Activated T-cell treated with anti-CD3 and anti-CD28 coated beads, Interleukin-2, amount 50 U/mL, for 4 hours (primary cell): Measurements from ENCODE around the gene C9orf57. TPM values are rescaled to one million over a fixed set of nuclear protein-coding genes. Genes with fewer than 3 reads are reported as not detected.
A peak's percentile ranks its signal among the peaks of the same experiment; 100 is the strongest.
"Not testable (repeated sequence)": the region's sequence is repeated elsewhere in the genome, so short reads cannot be mapped to it uniquely, and the experiment has no call there.

Source experiments
- ATAC-seq, 2 donors: fragments of 200-7000 bp; cut with Tn5 transposase; one replicate each; pipeline ENCODE4 v1.10.0; 2021
- DNase-seq: peaks from one replicate; pipeline ENCODE4 v3.0.0-alpha.2; 2020
- H3K27me3 Mint-ChIP-seq: one replicate; pipeline ENCODE4 v1.8.0; 2021; ENCODE audit warnings: low read depth, mixed read lengths
- H3K36me3 Mint-ChIP-seq: one replicate; pipeline ENCODE4 v1.8.0; 2022; ENCODE audit warnings: mixed read lengths; ENCODE audit not compliant: insufficient read depth
- H3K4me1 Mint-ChIP-seq: one replicate; pipeline ENCODE4 v1.8.0; 2021; ENCODE audit warnings: low read depth, mixed read lengths
- H3K4me3 Mint-ChIP-seq: one replicate; pipeline ENCODE4 v1.8.0; 2021; ENCODE audit warnings: mild to moderate bottlenecking, moderate library complexity, mixed read lengths
- H3K9me3 Mint-ChIP-seq: one replicate; pipeline ENCODE4 v1.8.0; 2021; ENCODE audit warnings: mixed read lengths
- total RNA-seq, 3 donors: library from RNA; stranded (reverse); gene quantifications; one replicate each; pipeline ENCODE4 v1.2.1, GENCODE V29; 2021

The C9orf57 gene
- total RNA-seq, 3 donors from 2014 or later = not detected

- H3K36me3 Mint-ChIP-seq = no peaks in the 10 kb centered on the region
- ATAC-seq = no peak
- H3K4me1 Mint-ChIP-seq = peaks cover 5% of the 10 kb centered on the region
- H3K9me3 Mint-ChIP-seq = no peaks in the 10 kb centered on the region
- H3K27me3 Mint-ChIP-seq = peaks cover 8% of the 10 kb centered on the region
- H3K4me3 Mint-ChIP-seq = no peak overlapping the region
- no peak for DNase-seq
These were observed 19.0 kb downstream of the C9orf57 start for GRCh38 chr9:72041369-72041768.

GRCh38 chr9:72039532-72039931, 20.9 kb downstream of the C9orf57 start:
- H3K4me1 Mint-ChIP-seq = peaks cover 5% of the 10 kb centered on the region
- H3K9me3 Mint-ChIP-seq = no peaks in the 10 kb centered on the region
- H3K27me3 Mint-ChIP-seq = peaks cover 8% of the 10 kb centered on the region
- ATAC-seq = peak; percentile 20 to 52
- no peaks in the 10 kb centered on the region for H3K36me3 Mint-ChIP-seq
- DNase-seq = no peak
- H3K4me3 Mint-ChIP-seq = no peak overlapping the region

GRCh38 chr9:72038890-72039410, 21.5 kb downstream of the C9orf57 start:
- Mint-ChIP-seq H3K9me3 (no peaks in the 10 kb centered on the region), H3K4me3 (no peak overlapping the region), H3K27me3 (peaks cover 8% of the 10 kb centered on the region), H3K36me3 (no peaks in the 10 kb centered on the region), H3K4me1 (peaks cover 5% of the 10 kb centered on the region)
- ATAC-seq (peak; percentile 73 to 80), DNase-seq (peak; percentile 51)

- ATAC-seq (no peak), DNase-seq (no peak)
- H3K36me3 Mint-ChIP-seq = no peaks in the 10 kb centered on the region
- no peaks in the 10 kb centered on the region for H3K9me3 Mint-ChIP-seq
- H3K27me3 Mint-ChIP-seq = peaks cover 8% of the 10 kb centered on the region
- H3K4me3 Mint-ChIP-seq = no peak overlapping the region
- peaks cover 5% of the 10 kb centered on the region for H3K4me1 Mint-ChIP-seq
These were observed 22.0 kb downstream of the C9orf57 start for GRCh38 chr9:72038408-72038807.

GRCh38 chr9:72037571-72037970, 22.8 kb downstream of the C9orf57 start:
- Mint-ChIP-seq H3K9me3 (no peaks in the 10 kb centered on the region), H3K27me3 (peaks cover 8% of the 10 kb centered on the region), H3K4me1 (peaks cover 5% of the 10 kb centered on the region), H3K4me3 (no peak overlapping the region), H3K36me3 (no peaks in the 10 kb centered on the region)
- DNase-seq = no peak
- no peak for ATAC-seq

GRCh38 chr9:72030767-72031166, 29.6 kb downstream of the C9orf57 start:
- H3K4me1 Mint-ChIP-seq = no peaks in the 10 kb centered on the region
- ATAC-seq = no peak
- DNase-seq = no peak
- H3K36me3 Mint-ChIP-seq = no peaks in the 10 kb centered on the region
- H3K9me3 Mint-ChIP-seq = no peaks in the 10 kb centered on the region
- no peaks in the 10 kb centered on the region for H3K27me3 Mint-ChIP-seq
- no peak overlapping the region for H3K4me3 Mint-ChIP-seq

GRCh38 chr9:72029986-72030385, 30.4 kb downstream of the C9orf57 start:
- H3K4me3 Mint-ChIP-seq = no peak overlapping the region
- no peaks in the 10 kb centered on the region for H3K36me3 Mint-ChIP-seq
- H3K9me3 Mint-ChIP-seq = no peaks in the 10 kb centered on the region
- no peaks in the 10 kb centered on the region for H3K4me1 Mint-ChIP-seq
- DNase-seq = no peak
- H3K27me3 Mint-ChIP-seq = no peaks in the 10 kb centered on the region
- no peak for ATAC-seq

- DNase-seq (no peak), ATAC-seq (no peak)
- H3K4me3 Mint-ChIP-seq = no peak overlapping the region
- H3K9me3 Mint-ChIP-seq = no peaks in the 10 kb centered on the region
- no peaks in the 10 kb centered on the region for H3K4me1 Mint-ChIP-seq
- H3K36me3 Mint-ChIP-seq = no peaks in the 10 kb centered on the region
- H3K27me3 Mint-ChIP-seq = no peaks in the 10 kb centered on the region
These were observed 34.5 kb downstream of the C9orf57 start for GRCh38 chr9:72025906-72026305.

GRCh38 chr9:72023596-72023995, 36.8 kb downstream of the C9orf57 start:
- H3K4me3 Mint-ChIP-seq = no peak overlapping the region
- H3K9me3 Mint-ChIP-seq = no peaks in the 10 kb centered on the region
- DNase-seq (no peak), ATAC-seq (no peak)
- H3K27me3 Mint-ChIP-seq = no peaks in the 10 kb centered on the region
- no peaks in the 10 kb centered on the region for H3K4me1 Mint-ChIP-seq
- no peaks in the 10 kb centered on the region for H3K36me3 Mint-ChIP-seq

- DNase-seq (no peak), ATAC-seq (no peak)
- H3K9me3 Mint-ChIP-seq = no peaks in the 10 kb centered on the region
- no peaks in the 10 kb centered on the region for H3K4me1 Mint-ChIP-seq
- no peaks in the 10 kb centered on the region for H3K36me3 Mint-ChIP-seq
- H3K27me3 Mint-ChIP-seq = no peaks in the 10 kb centered on the region
- no peak overlapping the region for H3K4me3 Mint-ChIP-seq
These were observed 37.6 kb downstream of the C9orf57 start for GRCh38 chr9:72022841-72023240.

- Mint-ChIP-seq H3K27me3 (no peaks in the 10 kb centered on the region), H3K4me3 (no peak overlapping the region), H3K9me3 (no peaks in the 10 kb centered on the region), H3K36me3 (no peaks in the 10 kb centered on the region), H3K4me1 (peaks cover 9% of the 10 kb centered on the region)
- ATAC-seq (no peak), DNase-seq (no peak)
These were observed 47.1 kb downstream of the C9orf57 start for GRCh38 chr9:72013292-72013760.

- ATAC-seq (no peak), DNase-seq (no peak)
- H3K4me1 Mint-ChIP-seq = peaks cover 9% of the 10 kb centered on the region
- H3K36me3 Mint-ChIP-seq = no peaks in the 10 kb centered on the region
- no peak overlapping the region for H3K4me3 Mint-ChIP-seq
- no peaks in the 10 kb centered on the region for H3K27me3 Mint-ChIP-seq
- H3K9me3 Mint-ChIP-seq = no peaks in the 10 kb centered on the region
These were observed 47.8 kb downstream of the C9orf57 start for GRCh38 chr9:72012646-72013045.

- not testable (repeated sequence) for H3K27me3 Mint-ChIP-seq, H3K4me3 Mint-ChIP-seq, H3K36me3 Mint-ChIP-seq, H3K4me1 Mint-ChIP-seq, ATAC-seq, H3K9me3 Mint-ChIP-seq, DNase-seq
These were observed 52.7 kb downstream of the C9orf57 start for GRCh38 chr9:72007726-72008125.

GRCh38 chr9:72006501-72006900, 53.9 kb downstream of the C9orf57 start:
- Mint-ChIP-seq H3K9me3 (no peaks in the 10 kb centered on the region), H3K27me3 (no peaks in the 10 kb centered on the region), H3K4me3 (no peak overlapping the region), H3K4me1 (no peaks in the 10 kb centered on the region), H3K36me3 (no peaks in the 10 kb centered on the region)
- no peak for ATAC-seq
- DNase-seq = no peak

GRCh38 chr9:72005451-72005850, 55.0 kb downstream of the C9orf57 start:
- Mint-ChIP-seq H3K36me3 (no peaks in the 10 kb centered on the region), H3K27me3 (no peaks in the 10 kb centered on the region), H3K4me1 (no peaks in the 10 kb centered on the region), H3K9me3 (no peaks in the 10 kb centered on the region), H3K4me3 (no peak overlapping the region)
- ATAC-seq (no peak), DNase-seq (no peak)
